WI38 (cell line): ENCODE results near the gene AGRN.
"Not testable (repeated sequence)": the region's sequence is repeated elsewhere in the genome, so short reads cannot be mapped to it uniquely, and the experiment has no call there.

ENCODE experiments used
- H3K4me3 ChIP-seq: 2 replicates; pipeline ENCODE4 v1.5.1; 2011; ENCODE audit warnings: low read depth, mild to moderate bottlenecking, control low read depth, low read length
- TF ChIP-seq, protein P1 (sequence below): IDR thresholded peaks from 2 replicates; pipeline ENCODE4 v1.5.1; 2012; ENCODE audit warnings: low read depth, mild to moderate bottlenecking, control low read depth, low read length

Gene AGRN

GRCh38 chr1:1063261-1063944 is 43.5 kb downstream of the AGRN start:
- H3K4me3 ChIP-seq: no peak overlapping the region

DNA sequence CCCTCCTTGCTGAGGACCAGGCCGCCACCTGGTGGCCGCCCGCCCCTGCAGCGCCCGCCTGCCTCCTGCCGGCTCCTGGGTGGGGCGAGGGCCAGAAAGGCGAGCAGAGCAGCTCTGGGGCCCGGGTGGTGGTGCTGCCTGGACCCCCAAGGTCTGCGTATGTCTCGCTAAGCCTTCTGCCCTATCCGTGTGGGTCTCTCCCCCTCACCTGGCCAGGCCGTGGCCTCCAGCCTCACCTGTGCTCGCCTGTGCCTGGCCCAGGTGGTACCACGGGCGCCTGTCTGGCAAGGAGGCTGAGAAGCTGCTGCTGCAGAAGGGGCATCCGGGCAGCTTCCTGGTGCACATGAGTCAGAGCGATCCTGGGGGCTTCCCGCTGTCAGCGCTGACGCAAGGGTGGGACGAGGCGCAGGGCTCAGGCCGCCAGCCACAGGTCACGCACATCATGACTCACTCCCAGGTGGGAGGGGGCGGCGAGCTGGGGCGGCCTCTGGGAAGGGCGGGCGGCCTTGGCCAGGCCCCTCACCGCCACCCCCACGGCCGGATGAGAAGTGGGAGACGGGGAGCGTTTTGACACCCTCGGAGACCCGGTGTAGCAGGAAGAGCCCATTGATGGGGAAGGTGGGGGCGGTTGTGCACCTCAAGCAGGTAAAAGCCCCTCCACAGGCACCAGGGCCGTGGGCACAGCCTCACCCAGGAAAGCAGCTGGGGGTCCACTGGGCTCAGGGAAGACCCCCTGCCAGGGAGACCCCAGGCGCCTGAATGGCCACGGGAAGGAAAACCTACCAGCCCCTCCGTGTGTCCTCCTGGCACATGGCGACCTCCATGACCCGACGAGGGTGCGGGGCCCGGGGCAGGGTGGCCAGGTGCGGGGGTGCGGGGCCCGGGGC is 44.3 kb downstream of the AGRN start:
- TF ChIP-seq, protein P1, sequence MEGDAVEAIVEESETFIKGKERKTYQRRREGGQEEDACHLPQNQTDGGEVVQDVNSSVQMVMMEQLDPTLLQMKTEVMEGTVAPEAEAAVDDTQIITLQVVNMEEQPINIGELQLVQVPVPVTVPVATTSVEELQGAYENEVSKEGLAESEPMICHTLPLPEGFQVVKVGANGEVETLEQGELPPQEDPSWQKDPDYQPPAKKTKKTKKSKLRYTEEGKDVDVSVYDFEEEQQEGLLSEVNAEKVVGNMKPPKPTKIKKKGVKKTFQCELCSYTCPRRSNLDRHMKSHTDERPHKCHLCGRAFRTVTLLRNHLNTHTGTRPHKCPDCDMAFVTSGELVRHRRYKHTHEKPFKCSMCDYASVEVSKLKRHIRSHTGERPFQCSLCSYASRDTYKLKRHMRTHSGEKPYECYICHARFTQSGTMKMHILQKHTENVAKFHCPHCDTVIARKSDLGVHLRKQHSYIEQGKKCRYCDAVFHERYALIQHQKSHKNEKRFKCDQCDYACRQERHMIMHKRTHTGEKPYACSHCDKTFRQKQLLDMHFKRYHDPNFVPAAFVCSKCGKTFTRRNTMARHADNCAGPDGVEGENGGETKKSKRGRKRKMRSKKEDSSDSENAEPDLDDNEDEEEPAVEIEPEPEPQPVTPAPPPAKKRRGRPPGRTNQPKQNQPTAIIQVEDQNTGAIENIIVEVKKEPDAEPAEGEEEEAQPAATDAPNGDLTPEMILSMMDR: peak; percentile 56; the same call in 1 of the 2 replicates
- no peak overlapping the region for H3K4me3 ChIP-seq

More at GRCh38 chr1:1063261-1063944, 43.5 kb downstream of the AGRN start:
- TF ChIP-seq, protein P1: no peak

DNA sequence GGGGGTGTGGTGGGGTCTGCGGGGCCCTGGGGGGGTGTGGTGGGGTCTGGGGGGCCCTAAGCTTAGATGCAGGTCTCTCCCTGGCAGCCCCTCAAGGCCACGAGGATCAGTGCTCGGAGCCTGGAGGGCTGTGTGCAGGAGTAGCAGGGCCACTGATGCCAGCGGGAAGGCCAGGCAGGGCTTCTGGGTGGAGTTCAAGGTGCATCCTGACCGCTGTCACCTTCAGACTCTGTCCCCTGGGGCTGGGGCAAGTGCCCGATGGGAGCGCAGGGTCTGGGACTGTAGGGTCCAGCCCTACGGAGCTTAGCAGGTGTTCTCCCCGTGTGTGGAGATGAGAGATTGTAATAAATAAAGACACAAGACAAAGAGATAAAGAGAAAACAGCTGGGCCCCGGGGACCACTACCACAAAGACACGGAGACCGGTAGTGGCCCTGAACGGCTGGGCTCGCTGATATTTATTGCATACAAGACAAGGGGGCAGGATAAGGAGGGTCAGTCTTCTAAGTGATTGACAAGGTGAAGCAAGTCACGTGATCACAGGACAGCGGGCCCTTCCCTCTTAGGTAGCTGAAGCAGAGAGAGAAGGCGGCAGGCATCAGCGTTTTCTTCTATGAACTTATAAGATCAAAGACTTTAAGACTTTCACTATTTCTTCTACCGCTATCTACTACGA is 45.5 kb downstream of the AGRN start:
- TF ChIP-seq, protein P1: no peak
- H3K4me3 ChIP-seq: no peak overlapping the region

GRCh38 chr1:1065940-1066304 is 46.0 kb downstream of the AGRN start:
- not testable (repeated sequence) for H3K4me3 ChIP-seq

GRCh38 chr1:1066403-1067283 is 46.7 kb downstream of the AGRN start:
- TF ChIP-seq, protein P1: no peak
- H3K4me3 ChIP-seq: no peak overlapping the region

DNA sequence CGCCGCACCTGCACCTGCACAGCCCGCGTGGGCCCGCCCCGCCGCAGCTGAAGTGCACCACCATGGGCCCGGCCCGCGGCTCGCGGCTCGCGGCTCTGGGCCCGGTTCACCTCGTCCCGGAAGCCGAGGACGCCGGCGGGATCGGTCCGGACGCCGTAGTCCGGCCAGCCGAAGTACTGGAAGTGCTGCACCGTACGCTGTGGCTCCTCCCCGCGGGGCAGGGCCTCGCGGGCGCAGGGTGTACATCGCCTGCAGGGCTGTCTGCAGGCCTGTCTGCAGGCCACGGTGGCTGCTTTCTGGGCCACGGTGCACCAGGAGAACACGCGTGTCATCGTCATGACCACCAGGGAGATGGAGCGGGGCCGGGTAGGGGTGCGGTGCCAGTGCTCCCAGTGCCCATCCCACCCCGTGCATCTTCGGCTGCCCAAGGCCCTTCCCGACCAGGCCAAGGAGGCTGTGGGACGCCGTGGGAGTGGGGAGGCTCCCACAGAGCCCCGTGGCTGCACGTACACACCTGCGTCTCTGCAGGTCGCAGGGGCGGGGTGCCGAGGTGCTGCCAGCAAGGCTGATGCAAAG is 47.5 kb downstream of the AGRN start:
- TF ChIP-seq, protein P1: no peak
- H3K4me3 ChIP-seq: no peak overlapping the region
